ENCODE measurements around the gene NMT1.
A peak's percentile ranks its signal among the peaks of the same experiment; 100 is the strongest.
"Not testable (repeated sequence)": the region's sequence is repeated elsewhere in the genome, so short reads cannot be mapped to it uniquely, and the experiment has no call there.

Gene NMT1

GRCh38 chr17:45036691-45037090, 24.4 kb upstream of the NMT1 start:
- DNase-seq (ENCODE audit: low spot score), result no peak

GRCh38 chr17:45038728-45039634, 22.1 kb upstream of the NMT1 start:
- no peak for DNase-seq (ENCODE audit: low spot score)

- DNase-seq (ENCODE audit: low spot score), result no peak
Observed at GRCh38 chr17:45040459-45040858, 20.7 kb upstream of the NMT1 start.

- no peak for DNase-seq (ENCODE audit: low spot score)
Observed at GRCh38 chr17:45042346-45043120, 18.6 kb upstream of the NMT1 start.

GRCh38 chr17:45043813-45044540, 17.1 kb upstream of the NMT1 start:
- DNase-seq (ENCODE audit: low spot score), result no peak

GRCh38 chr17:45046537-45047125, 14.5 kb upstream of the NMT1 start:
- DNase-seq (ENCODE audit: low spot score), result no peak

GRCh38 chr17:45048795-45049563, 12.1 kb upstream of the NMT1 start:
- DNase-seq (ENCODE audit: low spot score), result no peak

GRCh38 chr17:45050481-45051059, 10.5 kb upstream of the NMT1 start:
- DNase-seq (ENCODE audit: low spot score), result peak; percentile 30

GRCh38 chr17:45051060-45051719, 9.9 kb upstream of the NMT1 start, which contains the start of gene DCAKD:
Gene DCAKD (minus strand): TSS chr17:45051632. CDS start chr17:45034885, 16,747 bp downstream.
- peak; percentile 97 for DNase-seq (ENCODE audit: low spot score)

GRCh38 chr17:45051720-45052051, 9.4 kb upstream of the NMT1 start:
- not testable (repeated sequence) for DNase-seq (ENCODE audit: low spot score)

- peak; percentile 56 for DNase-seq (ENCODE audit: low spot score)
Observed at GRCh38 chr17:45052052-45052772, 8.9 kb upstream of the NMT1 start.

- no peak for DNase-seq (ENCODE audit: low spot score)
Observed at GRCh38 chr17:45060382-45060796, 728 bp upstream of the NMT1 start.

- no peak for DNase-seq (ENCODE audit: low spot score)
Observed at GRCh38 chr17:45061606-45062205, 589 bp downstream of the NMT1 start.

- DNase-seq (ENCODE audit: low spot score), result no peak
Observed at GRCh38 chr17:45063198-45063597, 2.1 kb downstream of the NMT1 start.

GRCh38 chr17:45067637-45068036, 6.5 kb downstream of the NMT1 start:
- no peak for DNase-seq (ENCODE audit: low spot score)

- no peak for DNase-seq (ENCODE audit: low spot score)
Observed at GRCh38 chr17:45070001-45070400, 8.9 kb downstream of the NMT1 start.

- DNase-seq (ENCODE audit: low spot score), result no peak
Observed at GRCh38 chr17:45070809-45071208, 9.7 kb downstream of the NMT1 start.

GRCh38 chr17:45073414-45074070, 12.4 kb downstream of the NMT1 start:
- DNase-seq (ENCODE audit: low spot score), result no peak

GRCh38 chr17:45077643-45078042, 16.5 kb downstream of the NMT1 start:
- no peak for DNase-seq (ENCODE audit: low spot score)
